ENCODE results near the gene FPR1. TPM values are rescaled to one million over a fixed set of nuclear protein-coding genes. Genes with fewer than 3 reads are reported as not detected.

Gene FPR1
- total and polyA plus RNA-seq, 8 donors, result 0.37 to 6.8 (median 1.1) TPM

- Histone ChIP-seq H3K4me1 (no peaks in the 10 kb centered on the region), H3K36me3 (no peaks in the 10 kb centered on the region), H3K9me3 (no peaks in the 10 kb centered on the region), H3K27me3 (no peaks in the 10 kb centered on the region), H3K27ac (no peak overlapping the region), H3K4me3 (no peak overlapping the region)
- WGBS, 2 donors, result 36 to 61% methylated on average over 2 of the region's 2 CpGs
- ATAC-seq, result no peak
- FAIRE-seq, result no peak
- DNase-seq, result no peak
- intact Hi-C loops (cut with DNase I), result no loop called here
- TF ChIP-seq CTCF (IDR thresholded peaks at IDR 0.05), result no peak
Observed at GRCh38 chr19:51737924-51738323, 13.8 kb downstream of the FPR1 start.

- Histone ChIP-seq H3K4me1 (no peaks in the 10 kb centered on the region), H3K36me3 (no peaks in the 10 kb centered on the region), H3K9me3 (no peaks in the 10 kb centered on the region), H3K27ac (no peak overlapping the region), H3K27me3 (no peaks in the 10 kb centered on the region), H3K4me3 (no peak overlapping the region)
- 71 to 77% methylated on average over 3 of the region's 3 CpGs for WGBS, 2 donors
- no peak for ATAC-seq
- DNase-seq, result no peak
- no peak for FAIRE-seq
- no peak for TF ChIP-seq CTCF (IDR thresholded peaks at IDR 0.05)
- intact Hi-C loops (cut with DNase I), result no loop called here
Observed at GRCh38 chr19:51737389-51737788, 14.3 kb downstream of the FPR1 start.

- no peaks in the 10 kb centered on the region for H3K4me1 ChIP-seq
- H3K9me3 ChIP-seq, result no peaks in the 10 kb centered on the region
- peak in 2 of 4 donors; percentile 85 to 87 for ATAC-seq
- no peaks in the 10 kb centered on the region for H3K36me3 ChIP-seq
- no peaks in the 10 kb centered on the region for H3K27me3 ChIP-seq
- no peak for FAIRE-seq
- H3K4me3 ChIP-seq, result no peak overlapping the region
- TF ChIP-seq CTCF (IDR thresholded peaks at IDR 0.05), result no peak
- intact Hi-C loops (cut with DNase I), result no loop called here
- peak in 2 of 6 donors; percentile 9 to 58 for DNase-seq
- WGBS, 2 donors, result 55 to 65% methylated on average over 10 of the region's 10 CpGs
- no peak overlapping the region for H3K27ac ChIP-seq
Observed at GRCh38 chr19:51735759-51736449, 15.8 kb downstream of the FPR1 start.

GRCh38 chr19:51733742-51734522 is 17.7 kb downstream of the FPR1 start:
- Histone ChIP-seq H3K27me3 (no peaks in the 10 kb centered on the region), H3K4me3 (no peak overlapping the region), H3K36me3 (no peaks in the 10 kb centered on the region), H3K27ac (no peak overlapping the region), H3K9me3 (no peaks in the 10 kb centered on the region), H3K4me1 (no peaks in the 10 kb centered on the region)
- ATAC-seq (no peak), FAIRE-seq (no peak), DNase-seq (no peak)
- no peak for TF ChIP-seq CTCF (IDR thresholded peaks at IDR 0.05)
- intact Hi-C loops (cut with DNase I), result no loop called here
- WGBS, 2 donors, result 37 to 48% methylated on average over 7 of the region's 7 CpGs

GRCh38 chr19:51729781-51730180 is 21.9 kb downstream of the FPR1 start:
- 58 to 71% methylated on average over 2 of the region's 2 CpGs for WGBS, 2 donors
- intact Hi-C loops (cut with DNase I), result no loop called here
- H3K27me3 ChIP-seq, result no peaks in the 10 kb centered on the region

More at GRCh38 chr19:51729781-51730180, 21.9 kb downstream of the FPR1 start:
- no peaks in the 10 kb centered on the region for H3K4me1 ChIP-seq
- TF ChIP-seq CTCF (IDR thresholded peaks at IDR 0.05), result no peak
- DNase-seq, result no peak
- ATAC-seq, result no peak
- H3K36me3 ChIP-seq, result no peaks in the 10 kb centered on the region
- H3K9me3 ChIP-seq, result no peaks in the 10 kb centered on the region
- no peak for FAIRE-seq
- no peak overlapping the region for H3K4me3 ChIP-seq
- no peak overlapping the region for H3K27ac ChIP-seq
